A549 (cell line): ENCODE measurements around the gene ST6GALNAC4. TPM values are rescaled to one million over a fixed set of nuclear protein-coding genes. Genes with fewer than 3 reads are reported as not detected.

ENCODE experiments used
- ATOH8 ChIP-seq: fragments of 250-450 bp; sonication (Bioruptor Pico); IDR thresholded peaks from 2 replicates; pipeline ENCODE4 v1.5.0; 2020; ENCODE audit warnings: low read depth, mild to moderate bottlenecking, moderate library complexity
- CBX8 ChIP-seq: fragments of 200-600 bp; sonication (generic); IDR thresholded peaks from 2 replicates; pipeline ENCODE4 v1.6.1; 2016
- CHD2 ChIP-seq: fragments of 150-350 bp; IDR thresholded peaks from 2 replicates; pipeline ENCODE4 v1.6.1; 2014; ENCODE audit warnings: low read length; ENCODE audit not compliant: partially characterized antibody
- CHD4 ChIP-seq: fragments of 200-600 bp; sonication (generic); IDR thresholded peaks from 2 replicates; pipeline ENCODE4 v1.6.1; 2016; ENCODE audit warnings: antibody characterized with exemption, mild to moderate bottlenecking, borderline replicate concordance
- E2F6 ChIP-seq: IDR thresholded peaks from 2 replicates; pipeline ENCODE4 v1.6.1; 2012; ENCODE audit warnings: low read depth, borderline replicate concordance
- EHF ChIP-seq: fragments of 250-450 bp; sonication (Bioruptor Pico); IDR thresholded peaks from 2 replicates; pipeline ENCODE4 v1.5.0; 2020; ENCODE audit warnings: mild to moderate bottlenecking
- EHMT2 ChIP-seq: fragments of 200-600 bp; sonication (generic); IDR thresholded peaks from 2 replicates; pipeline ENCODE4 v1.6.1; 2016; ENCODE audit warnings: antibody characterized with exemption, low read depth, mild to moderate bottlenecking, moderate library complexity
- FOSL2 ChIP-seq, 2 experiments: fragments of 450-650 bp in 1 of 2; fragments of >200 bp in 1 of 2; sonication (Bioruptor Twin) in 1 of 2; formaldehyde crosslinking; IDR thresholded peaks; 2 replicates each; pipeline versions ENCODE4 v1.5.0 to v1.6.1; 2016 to 2020; ENCODE audit warnings: mild to moderate bottlenecking in 1 of 2, moderate library complexity in 1 of 2
- FOXS1 ChIP-seq: fragments of 250-450 bp; sonication (Bioruptor Pico); IDR thresholded peaks from 2 replicates; pipeline ENCODE4 v1.5.0; 2020; ENCODE audit warnings: mild to moderate bottlenecking, moderate library complexity
- HEYL ChIP-seq: fragments of 250-450 bp; sonication (Bioruptor Pico); IDR thresholded peaks from 2 replicates; pipeline ENCODE4 v1.8.0; 2021; ENCODE audit warnings: mild to moderate bottlenecking, moderate library complexity
- HOXB5 ChIP-seq: fragments of 250-450 bp; sonication (Bioruptor Pico); IDR thresholded peaks from 2 replicates; pipeline ENCODE4 v1.5.0; 2020; ENCODE audit warnings: mild to moderate bottlenecking, moderate library complexity
- JUN ChIP-seq, 2 experiments: fragments of >200 bp; sonication (Bioruptor Twin); formaldehyde crosslinking; IDR thresholded peaks; 2 replicates in 1 of 2; 3 replicates in 1 of 2; pipeline ENCODE4 v1.6.1; 2016 to 2017
- KDM1A ChIP-seq: fragments of 200-600 bp; sonication (generic); IDR thresholded peaks from 2 replicates; pipeline ENCODE4 v1.6.1; 2016; ENCODE audit warnings: low read depth, mild to moderate bottlenecking
- KDM5A ChIP-seq: fragments of 200-600 bp; sonication (generic); IDR thresholded peaks from 2 replicates; pipeline ENCODE4 v1.6.1; 2016; ENCODE audit warnings: antibody characterized with exemption, mild to moderate bottlenecking
- MAX ChIP-seq: IDR thresholded peaks from 2 replicates; pipeline ENCODE4 v1.6.1; 2012
- MAZ ChIP-seq: fragments of 150-350 bp; IDR thresholded peaks from 2 replicates; pipeline ENCODE4 v1.6.1; 2014; ENCODE audit warnings: antibody characterized with exemption, low read depth, low read length, borderline replicate concordance
- NFE2L2 ChIP-seq: fragments of 150-350 bp; conservative IDR thresholded peaks from 2 replicates; pipeline ENCODE4 v1.6.1; 2014; ENCODE audit warnings: low read length
- NPAS2 ChIP-seq: fragments of 250-450 bp; sonication (Bioruptor Pico); IDR thresholded peaks from 2 replicates; pipeline ENCODE4 v1.8.0; 2022; ENCODE audit warnings: mild to moderate bottlenecking, moderate library complexity, borderline replicate concordance
- NR3C1 ChIP-seq: fragments of >200 bp; sonication (Bioruptor Twin); formaldehyde crosslinking; IDR thresholded peaks from 3 replicates; pipeline ENCODE4 v1.6.1; 2017
- POLR2A ChIP-seq: IDR thresholded peaks from 2 replicates; pipeline ENCODE4 v1.6.1; 2012; ENCODE audit warnings: mild to moderate bottlenecking, low read length
- POLR2AphosphoS2 ChIP-seq: conservative IDR thresholded peaks from 2 replicates; pipeline ENCODE4 v1.6.1; 2012; ENCODE audit warnings: low read length, improper control_type of control experiment, inconsistent platforms
- RAD21 ChIP-seq, 2 experiments: fragments of >200 bp in 1 of 2; sonication (Bioruptor Twin) in 1 of 2; formaldehyde crosslinking in 1 of 2; IDR thresholded peaks in 1 of 2; conservative IDR thresholded peaks in 1 of 2; 2 replicates in 1 of 2; 3 replicates in 1 of 2; pipeline ENCODE4 v1.6.1; 2012 to 2018; ENCODE audit warnings: inconsistent platforms in 1 of 2
- RARB ChIP-seq: fragments of 250-450 bp; sonication (Bioruptor Pico); IDR thresholded peaks from 2 replicates; pipeline ENCODE4 v1.8.0; 2021; ENCODE audit warnings: mild to moderate bottlenecking, moderate library complexity
- RCOR1 ChIP-seq: fragments of 150-350 bp; IDR thresholded peaks from 2 replicates; pipeline ENCODE4 v1.6.1; 2014; ENCODE audit warnings: antibody characterized with exemption, low read length, low read depth
- REST ChIP-seq: fragments of 200-600 bp; sonication (generic); IDR thresholded peaks from 2 replicates; pipeline ENCODE4 v1.6.1; 2016; ENCODE audit warnings: antibody characterized with exemption, mild to moderate bottlenecking, moderate library complexity
- RNF2 ChIP-seq: fragments of 200-600 bp; sonication (generic); IDR thresholded peaks from 2 replicates; pipeline ENCODE4 v1.6.1; 2016; ENCODE audit warnings: low read depth, mild to moderate bottlenecking, antibody characterized with exemption, moderate library complexity, borderline replicate concordance
- TFCP2L1 ChIP-seq: fragments of 250-450 bp; sonication (Bioruptor Pico); IDR thresholded peaks from 2 replicates; pipeline ENCODE4 v1.5.0; 2021; ENCODE audit warnings: mild to moderate bottlenecking
- TP53 ChIP-seq: fragments of 250-450 bp; sonication (Bioruptor Pico); IDR thresholded peaks from 2 replicates; pipeline ENCODE4 v1.5.0; 2021; ENCODE audit warnings: mild to moderate bottlenecking, moderate library complexity
- ZC3H11A ChIP-seq: fragments of 450-650 bp; IDR thresholded peaks from 2 replicates; pipeline ENCODE4 v1.6.1; 2014; ENCODE audit warnings: antibody characterized with exemption, mild to moderate bottlenecking
- ZSCAN20 ChIP-seq: fragments of 250-450 bp; sonication (Bioruptor Pico); IDR thresholded peaks from 2 replicates; pipeline ENCODE4 v1.8.0; 2022; ENCODE audit warnings: mild to moderate bottlenecking, moderate library complexity
- polyA plus RNA-seq, 4 experiments: library from polyadenylated mRNA; depleted of rRNA in 3 of 4; stranded (reverse); fragments of >200 nt; fragmentation: RNase III in 1 of 4; extraction: RNeasy Plus Mini Kit Qiagen cat#74134 plus additional on column Dnase treatment in 1 of 4; gene quantifications; 2 replicates in 3 of 4; 3 replicates in 1 of 4; pipeline ENCODE4 v1.2.3, GENCODE V29; 2011 to 2017
- TF ChIP-seq, protein P1 (sequence below): IDR thresholded peaks from 2 replicates; pipeline ENCODE4 v1.6.1; 2012
- TF ChIP-seq, protein P2 (sequence below): fragments of >200 bp; sonication (Bioruptor Twin); formaldehyde crosslinking; IDR thresholded peaks from 2 replicates; pipeline ENCODE4 v1.6.1; 2016
- TF ChIP-seq, protein P3 (sequence below): fragments of 450-650 bp; IDR thresholded peaks from 2 replicates; pipeline ENCODE4 v1.6.1; 2014; ENCODE audit warnings: antibody characterized with exemption

ST6GALNAC4 gene
- polyA plus RNA-seq, 2 of the 4 experiments (the other 2 are of a cell fraction): 11.0 to 24.8 TPM

GRCh38 chr9:127930231-127931091 lies 13.6 kb upstream of the ST6GALNAC4 start, which contains the start of gene PIP5KL1 (continued):
- TF ChIP-seq ATOH8 (CRISPR knock-in tag) (no peak), CHD4 (no peak), NFE2L2 (no peak), POLR2A (peak; percentile 13; the same call in 1 of the 2 replicates), JUN (IDR thresholded peaks at IDR 0.05) (peak in 1 of 2 experiments; percentile 62; a peak in 1 of 5 replicates), HEYL (CRISPR knock-in tag) (no peak), EHMT2 (no peak), ZSCAN20 (CRISPR knock-in tag) (no peak), POLR2AphosphoS2 (peak; percentile 34; the same call in 1 of the 2 replicates), FOSL2 (IDR thresholded peaks at IDR 0.05) (no peak), FOSL2 (CRISPR knock-in tag; IDR thresholded peaks at IDR 0.05) (peak; percentile 15; the same call in 1 of the 2 replicates), CBX8 (no peak), NPAS2 (no peak), MAZ (no peak), REST (no peak; the same call in 1 of the 2 replicates), RARB (CRISPR knock-in tag) (no peak), TP53 (CRISPR knock-in tag) (peak; percentile 9; the same call in 1 of the 2 replicates), KDM5A (no peak), CHD2 (no peak), FOXS1 (CRISPR knock-in tag) (no peak), RCOR1 (no peak), KDM1A (no peak), HOXB5 (CRISPR knock-in tag) (no peak), RAD21 (conservative IDR thresholded peaks at IDR 0.05 in 1 of 2, IDR thresholded peaks at IDR 0.05 in 1 of 2) (no peak), NR3C1 (no peak), E2F6 (peak; percentile 39; the same call in 1 of the 2 replicates), MAX (peak; percentile 73; the same call in 1 of the 2 replicates), RNF2 (no peak), ZC3H11A (no peak), EHF (CRISPR knock-in tag) (no peak), TFCP2L1 (no peak; the same call in 1 of the 2 replicates)
- TF ChIP-seq, protein P1, sequence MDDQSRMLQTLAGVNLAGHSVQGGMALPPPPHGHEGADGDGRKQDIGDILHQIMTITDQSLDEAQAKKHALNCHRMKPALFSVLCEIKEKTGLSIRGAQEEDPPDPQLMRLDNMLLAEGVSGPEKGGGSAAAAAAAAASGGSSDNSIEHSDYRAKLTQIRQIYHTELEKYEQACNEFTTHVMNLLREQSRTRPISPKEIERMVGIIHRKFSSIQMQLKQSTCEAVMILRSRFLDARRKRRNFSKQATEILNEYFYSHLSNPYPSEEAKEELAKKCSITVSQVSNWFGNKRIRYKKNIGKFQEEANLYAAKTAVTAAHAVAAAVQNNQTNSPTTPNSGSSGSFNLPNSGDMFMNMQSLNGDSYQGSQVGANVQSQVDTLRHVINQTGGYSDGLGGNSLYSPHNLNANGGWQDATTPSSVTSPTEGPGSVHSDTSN: peak; percentile 79; the same call in 1 of the 2 replicates
- TF ChIP-seq, protein P2, sequence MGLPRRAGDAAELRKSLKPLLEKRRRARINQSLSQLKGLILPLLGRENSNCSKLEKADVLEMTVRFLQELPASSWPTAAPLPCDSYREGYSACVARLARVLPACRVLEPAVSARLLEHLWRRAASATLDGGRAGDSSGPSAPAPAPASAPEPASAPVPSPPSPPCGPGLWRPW: no peak
- TF ChIP-seq, protein P3, sequence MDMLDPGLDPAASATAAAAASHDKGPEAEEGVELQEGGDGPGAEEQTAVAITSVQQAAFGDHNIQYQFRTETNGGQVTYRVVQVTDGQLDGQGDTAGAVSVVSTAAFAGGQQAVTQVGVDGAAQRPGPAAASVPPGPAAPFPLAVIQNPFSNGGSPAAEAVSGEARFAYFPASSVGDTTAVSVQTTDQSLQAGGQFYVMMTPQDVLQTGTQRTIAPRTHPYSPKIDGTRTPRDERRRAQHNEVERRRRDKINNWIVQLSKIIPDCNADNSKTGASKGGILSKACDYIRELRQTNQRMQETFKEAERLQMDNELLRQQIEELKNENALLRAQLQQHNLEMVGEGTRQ: no peak
